ENCODE measurements around the gene FAM241B.
A peak's percentile ranks its signal among the peaks of the same experiment; 100 is the strongest.

The FAM241B gene

GRCh38 chr10:69629897-69630650, at the start of gene FAM241B:
Gene FAM241B (plus strand): TSS chr10:69630247. CDS start chr10:69631744, 1,497 bp downstream.
- DNase-seq (ENCODE audit: low read depth), result peak; percentile 68

GRCh38 chr10:69580435-69580834, 49.6 kb upstream of the FAM241B start:
- no peak for DNase-seq (ENCODE audit: low read depth)

GRCh38 chr10:69583106-69583505, 46.9 kb upstream of the FAM241B start:
- DNase-seq (ENCODE audit: low read depth), result no peak

GRCh38 chr10:69584624-69585023, 45.4 kb upstream of the FAM241B start:
- no peak for DNase-seq (ENCODE audit: low read depth)

GRCh38 chr10:69588358-69588757, 41.7 kb upstream of the FAM241B start:
- DNase-seq (ENCODE audit: low read depth), result no peak

GRCh38 chr10:69600761-69601330, 29.2 kb upstream of the FAM241B start:
- no peak for DNase-seq (ENCODE audit: low read depth)

GRCh38 chr10:69609077-69609476, 21.0 kb upstream of the FAM241B start:
- DNase-seq (ENCODE audit: low read depth), result no peak

- no peak for DNase-seq (ENCODE audit: low read depth)
Measured at GRCh38 chr10:69612760-69613159, 17.3 kb upstream of the FAM241B start.

- DNase-seq (ENCODE audit: low read depth), result no peak
Measured at GRCh38 chr10:69614130-69614529, 15.9 kb upstream of the FAM241B start.

- no peak for DNase-seq (ENCODE audit: low read depth)
Measured at GRCh38 chr10:69616358-69616757, 13.7 kb upstream of the FAM241B start.

- DNase-seq (ENCODE audit: low read depth), result no peak
Measured at GRCh38 chr10:69618746-69619145, 11.3 kb upstream of the FAM241B start.

- DNase-seq (ENCODE audit: low read depth), result no peak
Measured at GRCh38 chr10:69619626-69620025, 10.4 kb upstream of the FAM241B start.

GRCh38 chr10:69620625-69621024, 9.4 kb upstream of the FAM241B start:
- no peak for DNase-seq (ENCODE audit: low read depth)

- no peak for DNase-seq (ENCODE audit: low read depth)
Measured at GRCh38 chr10:69624245-69624786, 5.7 kb upstream of the FAM241B start.

GRCh38 chr10:69626826-69627225, 3.2 kb upstream of the FAM241B start:
- no peak for DNase-seq (ENCODE audit: low read depth)

- DNase-seq (ENCODE audit: low read depth), result no peak
Measured at GRCh38 chr10:69628891-69629290, 1.2 kb upstream of the FAM241B start.

- no peak for DNase-seq (ENCODE audit: low read depth)
Measured at GRCh38 chr10:69629519-69629896, 539 bp upstream of the FAM241B start.

- no peak for DNase-seq (ENCODE audit: low read depth)
Measured at GRCh38 chr10:69630651-69631400, 779 bp downstream of the FAM241B start.

GRCh38 chr10:69631566-69631965, 1.5 kb downstream of the FAM241B start:
- DNase-seq (ENCODE audit: low read depth), result no peak

GRCh38 chr10:69632516-69633199, 2.6 kb downstream of the FAM241B start:
- DNase-seq (ENCODE audit: low read depth), result no peak

GRCh38 chr10:69633673-69634635, 3.9 kb downstream of the FAM241B start:
- DNase-seq (ENCODE audit: low read depth), result no peak

All from activated T-helper 1 cell treated with Interleukin-2 at 50 U/mL for 16 hours (primary cell).